DMS153 treated with DMSO at 0.1 percent for 48 hours (cell line): Measurements from ENCODE around the gene ZNF667.

Experiments used
- DNase-seq: peaks from one replicate; lab custom pipeline; 2025; ENCODE audit not compliant: unreplicated experiment; lab: John Stamatoyannopoulos, UW

Gene ZNF667

GRCh38 chr19:56476651-56477428 lies at the start of gene ZNF667:
TSS of gene ZNF667 (minus strand) at chr19:56477345. CDS start at chr19:56462370, 14,975 bp downstream.
- no peak for DNase-seq

GRCh38 chr19:56525214-56525860 lies 48.2 kb upstream of the ZNF667 start:
- DNase-seq, result no peak

GRCh38 chr19:56508290-56508778 lies 31.2 kb upstream of the ZNF667 start:
- DNase-seq, result no peak

- no peak for DNase-seq
Measured at GRCh38 chr19:56507446-56508289, 30.5 kb upstream of the ZNF667 start, which contains the start of gene ZNF471. TSS of gene ZNF471 (plus strand) at chr19:56507855. CDS start at chr19:56511572, 3,717 bp downstream.

GRCh38 chr19:56504581-56504980 lies 27.4 kb upstream of the ZNF667 start:
- no peak for DNase-seq

GRCh38 chr19:56491399-56491798 lies 14.3 kb upstream of the ZNF667 start:
- no peak for DNase-seq

- no peak for DNase-seq
Measured at GRCh38 chr19:56477429-56478338, 539 bp upstream of the ZNF667 start.

GRCh38 chr19:56476093-56476492 lies 1.1 kb downstream of the ZNF667 start:
- DNase-seq, result no peak

- no peak for DNase-seq
Measured at GRCh38 chr19:56474308-56474707, 2.8 kb downstream of the ZNF667 start.

GRCh38 chr19:56441206-56441792 lies 35.8 kb downstream of the ZNF667 start:
- no peak for DNase-seq

- no peak for DNase-seq
Measured at GRCh38 chr19:56423985-56424353, 53.2 kb downstream of the ZNF667 start.

GRCh38 chr19:56423276-56423984 lies 53.7 kb downstream of the ZNF667 start:
- DNase-seq, result no peak

- DNase-seq, result no peak
Measured at GRCh38 chr19:56405062-56405461, 72.1 kb downstream of the ZNF667 start.

- no peak for DNase-seq
Measured at GRCh38 chr19:56404705-56405056, 72.5 kb downstream of the ZNF667 start.

- no peak for DNase-seq
Measured at GRCh38 chr19:56403764-56404704, 73.1 kb downstream of the ZNF667 start, which contains the start of gene ZNF583. TSS of gene ZNF583 (plus strand) at chr19:56404332. CDS start at chr19:56407115, 2,783 bp downstream.

GRCh38 chr19:56403261-56403660 lies 73.9 kb downstream of the ZNF667 start:
- DNase-seq, result no peak

- DNase-seq, result no peak
Measured at GRCh38 chr19:56400485-56400884, 76.7 kb downstream of the ZNF667 start.

GRCh38 chr19:56398809-56399208 lies 78.3 kb downstream of the ZNF667 start:
- no peak for DNase-seq
